Liver (tissue), 9 donors: Measurements from ENCODE around the gene TMPRSS7. TPM values are rescaled to one million over a fixed set of nuclear protein-coding genes. Genes with fewer than 3 reads are reported as not detected.

Experiments used
- DNase-seq: peaks from one replicate; pipeline ENCODE4 v3.0.0-alpha.2; 2017; ENCODE audit warnings: low spot score
- H3K27ac ChIP-seq, 2 donors: one replicate each; pipeline ENCODE4 v1.7.0; 2013; ENCODE audit warnings: inconsistent platforms in 2 of 2, low read length in 2 of 2, control low read depth in 1 of 2, low read depth in 1 of 2, mild to moderate bottlenecking in 1 of 2
- H3K27me3 ChIP-seq, 4 donors: one replicate each; pipeline versions ENCODE4 v1.6.1 to v1.7.0; 2013; ENCODE audit warnings: low read length in 3 of 4, inconsistent platforms in 1 of 4, mild to moderate bottlenecking in 1 of 4, moderate library complexity in 1 of 4; ENCODE audit not compliant: control insufficient read depth in 4 of 4, insufficient read depth in 4 of 4
- H3K36me3 ChIP-seq, 4 donors: one replicate each; pipeline versions ENCODE4 v1.6.1 to v1.7.0; 2013; ENCODE audit warnings: low read length in 3 of 4, mild to moderate bottlenecking in 3 of 4, low read depth in 1 of 4, moderate library complexity in 1 of 4; ENCODE audit not compliant: control insufficient read depth in 4 of 4, insufficient read depth in 3 of 4
- H3K4me1 ChIP-seq, 4 donors: one replicate each; pipeline versions ENCODE4 v1.6.1 to v1.7.0; 2013; ENCODE audit warnings: low read length in 3 of 4, mild to moderate bottlenecking in 3 of 4, moderate library complexity in 1 of 4; ENCODE audit not compliant: control insufficient read depth in 4 of 4, insufficient read depth in 4 of 4
- H3K4me3 ChIP-seq, 3 donors: one replicate each; pipeline versions ENCODE4 v1.6.1 to v1.7.0; 2013; ENCODE audit warnings: low read length in 3 of 3, control low read depth in 1 of 3, low read depth in 1 of 3, mild to moderate bottlenecking in 1 of 3
- H3K9ac ChIP-seq, 2 donors: one replicate each; pipeline ENCODE4 v1.7.0; 2013; ENCODE audit warnings: low read length in 2 of 2, mild to moderate bottlenecking in 2 of 2, moderate library complexity in 2 of 2, control low read depth in 1 of 2, low read depth in 1 of 2
- H3K9me3 ChIP-seq, 4 donors: one replicate each; pipeline versions ENCODE4 v1.6.1 to v1.7.0; 2013; ENCODE audit warnings: low read length in 3 of 4; ENCODE audit not compliant: control insufficient read depth in 4 of 4
- ATF3 ChIP-seq: IDR thresholded peaks from 2 replicates; pipeline ENCODE4 v1.6.1; 2016; ENCODE audit warnings: antibody characterized with exemption
- EGR1 ChIP-seq, 2 donors: IDR thresholded peaks; 2 replicates each; pipeline ENCODE4 v1.6.1; 2016 to 2018; ENCODE audit warnings: antibody characterized with exemption in 2 of 2, low read depth in 2 of 2
- FOXA1 ChIP-seq: IDR thresholded peaks from 2 replicates; pipeline ENCODE4 v1.6.1; 2016; ENCODE audit warnings: antibody characterized with exemption
- FOXA2 ChIP-seq: IDR thresholded peaks from 2 replicates; pipeline ENCODE4 v1.6.1; 2016; ENCODE audit warnings: antibody characterized with exemption
- GABPA ChIP-seq, 2 donors: IDR thresholded peaks in 1 of 2; conservative IDR thresholded peaks in 1 of 2; 2 replicates each; pipeline ENCODE4 v1.6.1; 2016; ENCODE audit warnings: antibody characterized with exemption in 2 of 2, mild to moderate bottlenecking in 1 of 2, moderate library complexity in 1 of 2
- HNF4A ChIP-seq, 2 donors: conservative IDR thresholded peaks; 2 replicates each; pipeline ENCODE4 v1.6.1; 2016; ENCODE audit warnings: antibody characterized with exemption in 2 of 2, mild to moderate bottlenecking in 2 of 2
- HNF4G ChIP-seq: IDR thresholded peaks from 2 replicates; pipeline ENCODE4 v1.6.1; 2016; ENCODE audit warnings: antibody characterized with exemption
- JUND ChIP-seq, 2 donors: IDR thresholded peaks; 2 replicates each; pipeline ENCODE4 v1.6.1; 2016; ENCODE audit warnings: antibody characterized with exemption in 2 of 2
- MAX ChIP-seq: IDR thresholded peaks from 2 replicates; pipeline ENCODE4 v1.6.1; 2016; ENCODE audit warnings: antibody characterized with exemption
- NR2F2 ChIP-seq: IDR thresholded peaks from 2 replicates; pipeline ENCODE4 v1.6.1; 2016; ENCODE audit warnings: antibody characterized with exemption
- REST ChIP-seq: IDR thresholded peaks from 2 replicates; pipeline ENCODE4 v1.6.1; 2016; ENCODE audit warnings: antibody characterized with exemption, mild to moderate bottlenecking
- RXRA ChIP-seq, 2 donors: IDR thresholded peaks; 2 replicates each; pipeline ENCODE4 v1.6.1; 2017 to 2018; ENCODE audit warnings: antibody characterized with exemption in 2 of 2, mild to moderate bottlenecking in 1 of 2
- TAF1 ChIP-seq: conservative IDR thresholded peaks from 2 replicates; pipeline ENCODE4 v1.6.1; 2016; ENCODE audit warnings: antibody characterized with exemption, mild to moderate bottlenecking
- YY1 ChIP-seq: IDR thresholded peaks from 2 replicates; pipeline ENCODE4 v1.6.1; 2016; ENCODE audit warnings: antibody characterized with exemption, mild to moderate bottlenecking
- ZBTB33 ChIP-seq: IDR thresholded peaks from 2 replicates; pipeline ENCODE4 v1.6.1; 2016; ENCODE audit warnings: antibody characterized with exemption
- WGBS: extraction: QIAGEN DNeasy Blood & Tissue Kit; methylation state at CpG from one replicate; pipeline ENCODE4 v1.1.7; 2013; 5-methylcytosine and 5-hydroxymethylcytosine counted together
- polyA plus RNA-seq, 2 donors: library from polyadenylated mRNA; stranded (reverse) in 1 of 2; unstranded in 1 of 2; fragments of 200-250 nt in 1 of 2; fragments of >200 nt in 1 of 2; fragmentation: Nextera tagmentation in 1 of 2; extraction: Ambion mirVana in 1 of 2; gene quantifications; one replicate each; pipeline versions ENCODE4 v1.2.1 to v1.2.3, GENCODE V29; 2013 to 2015
- total RNA-seq, 2 donors: library from RNA; depleted of rRNA; stranded (reverse); fragments of >200 nt; gene quantifications; one replicate each; pipeline ENCODE4 v1.2.3, GENCODE V29; 2014
- donor health status: healthy.
- donor health status: healthy.
- donor health status: healthy.
- donor health status: healthy.
- donor health status: healthy.

The TMPRSS7 gene
- total and polyA plus RNA-seq, 4 donors, result not detected

GRCh38 chr3:112009670-112010069, 24.9 kb upstream of the TMPRSS7 start:
- 92% methylated on average over 2 of the region's 2 CpGs for WGBS
- H3K27ac ChIP-seq, result no peak overlapping the region
- no peaks in the 10 kb centered on the region for H3K27me3 ChIP-seq
- TF ChIP-seq GABPA (IDR thresholded peaks at IDR 0.05 in 1 of 2, conservative IDR thresholded peaks at IDR 0.05 in 1 of 2), result no peak
- TF ChIP-seq ATF3, result no peak
- TF ChIP-seq REST, result no peak
- TF ChIP-seq FOXA1, result no peak
- no peak for TF ChIP-seq FOXA2
- no peak for TF ChIP-seq ZBTB33
- TF ChIP-seq MAX, result no peak
- no peak for TF ChIP-seq TAF1
- no peak for TF ChIP-seq NR2F2
- TF ChIP-seq HNF4G, result no peak
- TF ChIP-seq HNF4A (conservative IDR thresholded peaks at IDR 0.05), result no peak
- peaks cover 2 to 20% (median 11%) of the 10 kb centered on the region in 4 donors for H3K4me1 ChIP-seq
- H3K36me3 ChIP-seq, result no peaks in the 10 kb centered on the region
- no peaks in the 10 kb centered on the region for H3K9me3 ChIP-seq
- H3K4me3 ChIP-seq, result no peak overlapping the region
- no peak overlapping the region for H3K9ac ChIP-seq
- DNase-seq, result no peak

- 84% methylated on average over 3 of the region's 3 CpGs for WGBS
- Histone ChIP-seq H3K9ac (no peak overlapping the region), H3K4me1 (peaks cover 2 to 20% (median 10%) of the 10 kb centered on the region in 4 donors)
Measured at GRCh38 chr3:112010636-112011035, 23.9 kb upstream of the TMPRSS7 start.

More at GRCh38 chr3:112010636-112011035, 23.9 kb upstream of the TMPRSS7 start:
- no peak for DNase-seq
- no peak for TF ChIP-seq REST
- no peak for TF ChIP-seq EGR1 (IDR thresholded peaks at IDR 0.05; ENCODE audit: low read depth in 2 of 2)
- no peak for TF ChIP-seq JUND (IDR thresholded peaks at IDR 0.05)
- no peak for TF ChIP-seq TAF1
- TF ChIP-seq RXRA (IDR thresholded peaks at IDR 0.05), result no peak
- TF ChIP-seq FOXA1, result no peak
- no peak for TF ChIP-seq MAX
- TF ChIP-seq ZBTB33, result no peak
- no peak for TF ChIP-seq NR2F2
- no peak for TF ChIP-seq YY1
- no peak for TF ChIP-seq ATF3
- no peak for TF ChIP-seq FOXA2
- TF ChIP-seq HNF4G, result no peak
- Histone ChIP-seq H3K27me3 (no peaks in the 10 kb centered on the region), H3K27ac (no peak overlapping the region), H3K9me3 (no peaks in the 10 kb centered on the region), H3K4me3 (no peak overlapping the region), H3K36me3 (no peaks in the 10 kb centered on the region)
